GM20000 (cell line): Measurements from ENCODE around the gene ANKS1B.

ENCODE experiments used
- DNase-seq: peaks from one replicate; pipeline ENCODE4 v3.0.0; 2012; ENCODE audit warnings: low spot score
- CTCF ChIP-seq: IDR thresholded peaks from 2 replicates; pipeline ENCODE4 v1.5.1; 2012; ENCODE audit warnings: mild to moderate bottlenecking, control low read depth; ENCODE audit errors: extremely low read depth, missing control alignments

The ANKS1B gene

GRCh38 chr12:99195474-99195873 is 789.3 kb downstream of the ANKS1B start:
- no peak for DNase-seq
- TF ChIP-seq CTCF = no peak

- DNase-seq = no peak
- no peak for TF ChIP-seq CTCF
These were observed 792.2 kb downstream of the ANKS1B start for GRCh38 chr12:99192489-99192888.

GRCh38 chr12:99176871-99177270 is 807.9 kb downstream of the ANKS1B start:
- DNase-seq = no peak
- no peak for TF ChIP-seq CTCF

- no peak for TF ChIP-seq CTCF
- no peak for DNase-seq
These were observed 814.3 kb downstream of the ANKS1B start for GRCh38 chr12:99170461-99170860.

- DNase-seq = no peak
These were observed 814.7 kb downstream of the ANKS1B start for GRCh38 chr12:99170037-99170436.

GRCh38 chr12:99157946-99158345 is 826.8 kb downstream of the ANKS1B start:
- no peak for DNase-seq

More at GRCh38 chr12:99170037-99170436, 814.7 kb downstream of the ANKS1B start:
- no peak for TF ChIP-seq CTCF

GRCh38 chr12:99154983-99155336 is 829.8 kb downstream of the ANKS1B start:
- no peak for DNase-seq
- no peak for TF ChIP-seq CTCF

More at GRCh38 chr12:99157946-99158345, 826.8 kb downstream of the ANKS1B start:
- no peak for TF ChIP-seq CTCF
